HL-60 (cell line): Measurements from ENCODE around the gene INPP4B.

ENCODE experiments used
- DNase-seq, 2 experiments: peaks; one replicate each; pipeline ENCODE4 v3.0.0-alpha.2; 2010 to 2020; ENCODE audit warnings: low read depth in 1 of 2, low spot score in 1 of 2
- H3K27ac ChIP-seq: fragments of 250-450 bp; sonication (Bioruptor Pico); replicated peaks from 2 replicates; pipeline ENCODE4 v1.5.1; 2020; ENCODE audit warnings: mild to moderate bottlenecking, moderate library complexity
- H3K27me3 ChIP-seq: fragments of 250-450 bp; sonication (Bioruptor Pico); 2 replicates; pipeline ENCODE4 v1.5.1; 2021; ENCODE audit warnings: mild to moderate bottlenecking, moderate library complexity; ENCODE audit not compliant: insufficient read depth, poor library complexity, severe bottlenecking
- H3K4me3 ChIP-seq: replicated peaks from 2 replicates; pipeline ENCODE4 v1.5.1; 2011; ENCODE audit warnings: mild to moderate bottlenecking, control low read depth, low read length; ENCODE audit not compliant: insufficient read depth
- CTCF ChIP-seq: IDR thresholded peaks from one replicate; pipeline ENCODE4 v1.5.1; 2011; ENCODE audit warnings: low read length, control low read depth, inconsistent platforms; ENCODE audit not compliant: insufficient read depth
- GABPA ChIP-seq: IDR thresholded peaks from 2 replicates; pipeline ENCODE4 v1.6.1; 2012; ENCODE audit warnings: low read depth
- POLR2AphosphoS5 ChIP-seq: IDR thresholded peaks from 2 replicates; pipeline ENCODE4 v1.6.1; 2012; ENCODE audit warnings: low read depth
- SPI1 ChIP-seq: IDR thresholded peaks from 2 replicates; pipeline ENCODE4 v1.6.1; 2012; ENCODE audit warnings: low read depth, mild to moderate bottlenecking, borderline replicate concordance
- TF ChIP-seq, protein P1 (sequence below): IDR thresholded peaks from 2 replicates; pipeline ENCODE4 v1.6.1; 2012; ENCODE audit warnings: low read depth; ENCODE audit not compliant: insufficient replicate concordance

Gene INPP4B

DNA sequence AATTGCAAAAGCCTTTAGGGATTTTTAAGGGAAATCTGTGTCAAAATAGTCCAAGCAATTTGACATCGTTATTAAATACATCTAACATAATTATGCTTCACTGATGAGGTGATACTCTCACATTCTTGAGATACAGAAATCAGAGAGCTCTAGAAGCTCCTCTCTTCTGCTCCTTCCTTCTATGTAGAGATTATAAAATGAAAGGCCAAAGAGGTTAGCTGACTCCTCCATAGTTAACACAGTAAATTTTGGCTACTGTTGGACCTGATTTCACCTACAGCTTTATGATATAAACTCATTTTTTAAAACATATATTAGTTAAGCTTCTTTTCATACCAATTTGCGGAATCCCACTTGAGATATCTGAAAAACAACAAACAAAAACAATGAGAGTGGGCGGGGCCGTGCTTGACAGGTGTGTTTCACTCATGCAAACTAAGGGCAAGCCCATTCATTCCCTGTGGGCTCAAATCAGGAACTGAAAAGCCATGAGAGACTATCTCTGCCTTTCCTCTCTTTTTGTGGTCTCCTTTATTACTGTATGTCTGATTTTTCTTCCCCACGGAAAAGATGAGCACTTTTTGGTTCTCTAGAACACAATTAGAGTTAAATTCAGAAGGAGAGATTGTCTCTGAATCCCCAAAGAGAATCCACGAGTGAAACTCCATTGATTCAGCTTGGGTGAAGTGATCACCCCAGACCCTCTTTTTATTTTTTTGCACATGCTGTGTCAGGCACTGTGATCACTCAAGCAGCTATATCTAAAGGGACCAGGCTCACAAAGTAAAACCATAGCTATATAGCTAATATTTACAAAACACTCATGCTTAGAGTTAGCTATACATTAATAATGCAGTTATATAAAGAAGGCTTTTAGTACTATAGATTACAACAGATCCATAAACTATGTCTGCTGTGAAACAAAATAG lies 643.4 kb downstream of the INPP4B start:
- Histone ChIP-seq H3K27ac (no peak overlapping the region), H3K27me3 (no peaks in the 10 kb centered on the region), H3K4me3 (no peak overlapping the region)
- no peak for TF ChIP-seq SPI1
- no peak for TF ChIP-seq POLR2AphosphoS5
- no peak for TF ChIP-seq CTCF
- no peak for TF ChIP-seq GABPA
- TF ChIP-seq, protein P1, sequence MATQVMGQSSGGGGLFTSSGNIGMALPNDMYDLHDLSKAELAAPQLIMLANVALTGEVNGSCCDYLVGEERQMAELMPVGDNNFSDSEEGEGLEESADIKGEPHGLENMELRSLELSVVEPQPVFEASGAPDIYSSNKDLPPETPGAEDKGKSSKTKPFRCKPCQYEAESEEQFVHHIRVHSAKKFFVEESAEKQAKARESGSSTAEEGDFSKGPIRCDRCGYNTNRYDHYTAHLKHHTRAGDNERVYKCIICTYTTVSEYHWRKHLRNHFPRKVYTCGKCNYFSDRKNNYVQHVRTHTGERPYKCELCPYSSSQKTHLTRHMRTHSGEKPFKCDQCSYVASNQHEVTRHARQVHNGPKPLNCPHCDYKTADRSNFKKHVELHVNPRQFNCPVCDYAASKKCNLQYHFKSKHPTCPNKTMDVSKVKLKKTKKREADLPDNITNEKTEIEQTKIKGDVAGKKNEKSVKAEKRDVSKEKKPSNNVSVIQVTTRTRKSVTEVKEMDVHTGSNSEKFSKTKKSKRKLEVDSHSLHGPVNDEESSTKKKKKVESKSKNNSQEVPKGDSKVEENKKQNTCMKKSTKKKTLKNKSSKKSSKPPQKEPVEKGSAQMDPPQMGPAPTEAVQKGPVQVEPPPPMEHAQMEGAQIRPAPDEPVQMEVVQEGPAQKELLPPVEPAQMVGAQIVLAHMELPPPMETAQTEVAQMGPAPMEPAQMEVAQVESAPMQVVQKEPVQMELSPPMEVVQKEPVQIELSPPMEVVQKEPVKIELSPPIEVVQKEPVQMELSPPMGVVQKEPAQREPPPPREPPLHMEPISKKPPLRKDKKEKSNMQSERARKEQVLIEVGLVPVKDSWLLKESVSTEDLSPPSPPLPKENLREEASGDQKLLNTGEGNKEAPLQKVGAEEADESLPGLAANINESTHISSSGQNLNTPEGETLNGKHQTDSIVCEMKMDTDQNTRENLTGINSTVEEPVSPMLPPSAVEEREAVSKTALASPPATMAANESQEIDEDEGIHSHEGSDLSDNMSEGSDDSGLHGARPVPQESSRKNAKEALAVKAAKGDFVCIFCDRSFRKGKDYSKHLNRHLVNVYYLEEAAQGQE = no peak
- DNase-seq = no peak

GRCh38 chr4:142201041-142201440 lies 645.1 kb downstream of the INPP4B start:
- Histone ChIP-seq H3K27me3 (no peaks in the 10 kb centered on the region), H3K4me3 (no peak overlapping the region), H3K27ac (no peak overlapping the region)
- DNase-seq = no peak
- TF ChIP-seq POLR2AphosphoS5 = no peak
- no peak for TF ChIP-seq GABPA
- TF ChIP-seq, protein P1 = no peak
- no peak for TF ChIP-seq CTCF
- TF ChIP-seq SPI1 = no peak

DNA sequence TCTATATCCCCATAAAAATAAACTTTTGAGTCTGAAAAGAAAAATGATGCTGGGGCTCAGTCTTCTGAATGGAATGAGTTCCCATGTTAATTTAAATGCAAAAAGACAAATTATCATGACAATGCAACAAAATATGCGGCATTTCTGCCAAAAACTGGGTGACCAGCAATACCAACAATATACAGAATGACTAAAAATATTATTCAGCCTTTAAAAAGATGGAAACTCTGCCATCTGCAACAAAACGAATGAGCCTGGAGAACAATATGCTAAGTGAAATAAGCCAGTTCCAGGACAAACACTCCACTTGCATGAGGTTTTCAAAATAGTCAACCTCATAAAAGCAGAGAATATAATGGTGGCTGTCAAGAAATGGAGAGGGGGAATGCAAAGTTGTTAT lies 651.2 kb downstream of the INPP4B start:
- Histone ChIP-seq H3K27ac (no peak overlapping the region), H3K4me3 (no peak overlapping the region), H3K27me3 (no peaks in the 10 kb centered on the region)
- DNase-seq = no peak
- TF ChIP-seq SPI1 (no peak), POLR2AphosphoS5 (no peak), CTCF (no peak), GABPA (no peak)
- TF ChIP-seq, protein P1 = no peak
